Activated CD8-positive, alpha-beta memory T cell treated with anti-CD3 and anti-CD28 coated beads, Interleukin-2, amount 50 U/mL, for 1 hour (primary cell): ENCODE data around the gene LZTS3.
"Not testable (repeated sequence)": the region's sequence is repeated elsewhere in the genome, so short reads cannot be mapped to it uniquely, and the experiment has no call there.

ENCODE experiments used
- DNase-seq: peaks from one replicate; pipeline ENCODE4 v3.0.0-alpha.2; 2020; ENCODE audit errors: extremely low read depth

The LZTS3 gene

DNA sequence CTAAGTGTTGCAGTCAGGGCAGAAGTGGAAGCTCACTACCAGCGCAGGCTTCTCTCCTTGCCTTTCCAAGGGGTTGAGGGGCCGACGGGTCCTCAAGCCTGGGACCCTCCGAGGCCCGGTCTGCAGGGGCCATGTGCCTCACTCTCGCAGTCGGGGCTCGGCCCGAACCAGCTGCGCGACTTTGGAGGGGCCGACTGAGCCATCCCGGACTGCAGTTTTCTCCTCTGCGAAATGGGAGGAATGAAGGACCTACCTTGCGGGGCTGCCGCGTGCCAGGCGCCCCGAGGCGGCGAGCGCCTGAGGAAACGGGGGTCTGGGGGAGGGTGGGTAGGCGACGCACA, 5.6 kb downstream of the LZTS3 start:
- no peak for DNase-seq

DNA sequence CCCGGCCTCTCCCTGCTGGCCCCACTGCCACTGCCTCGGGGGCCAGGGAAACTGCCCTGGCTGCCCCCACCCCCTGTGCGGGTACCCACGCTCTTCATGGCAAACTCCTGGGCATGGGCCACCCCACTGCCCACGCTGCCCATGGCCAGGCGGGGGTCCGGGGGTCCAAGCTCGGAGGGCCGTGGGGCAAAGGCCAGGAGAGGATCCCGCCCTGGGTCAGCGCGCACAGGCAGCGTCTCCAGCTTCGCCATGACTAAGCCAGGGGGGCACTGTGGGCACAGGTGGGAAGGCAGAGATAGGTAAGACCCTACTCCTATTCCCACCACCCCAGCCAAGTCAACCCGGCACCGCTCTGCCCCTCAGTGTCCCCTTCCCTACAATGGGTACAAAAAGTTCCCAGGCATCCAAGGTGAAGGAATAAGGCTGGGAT, 6.4 kb downstream of the LZTS3 start:
- DNase-seq, result no peak

DNA sequence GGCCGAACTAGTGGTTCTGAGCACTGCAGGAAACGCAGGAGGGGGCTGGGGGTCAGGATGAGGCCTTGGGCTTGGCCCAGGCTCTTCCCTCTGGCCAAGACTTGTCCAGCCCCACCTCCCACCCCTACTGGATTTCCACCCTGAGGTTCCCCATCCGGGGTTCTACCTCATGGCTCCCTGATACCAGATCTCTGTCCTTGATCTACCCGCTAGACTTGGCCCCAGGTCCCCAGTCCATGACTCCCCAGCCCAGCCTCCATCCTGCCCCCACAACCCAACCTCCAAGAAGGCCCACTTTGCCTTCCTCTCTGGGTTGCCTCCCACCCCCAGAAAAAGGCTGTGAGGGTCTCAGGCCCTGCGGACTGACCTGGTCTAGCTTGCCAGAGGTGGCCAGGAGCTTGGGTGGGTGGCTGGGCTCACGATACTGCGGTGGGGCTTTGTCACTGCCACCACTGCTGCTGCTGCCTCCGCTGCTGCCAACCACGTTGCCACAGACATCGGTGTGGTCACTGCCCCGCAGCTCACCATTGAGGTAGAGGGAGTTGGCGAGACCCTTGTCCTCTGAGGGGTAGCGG, 6.9 kb downstream of the LZTS3 start:
- DNase-seq, result no peak

DNA sequence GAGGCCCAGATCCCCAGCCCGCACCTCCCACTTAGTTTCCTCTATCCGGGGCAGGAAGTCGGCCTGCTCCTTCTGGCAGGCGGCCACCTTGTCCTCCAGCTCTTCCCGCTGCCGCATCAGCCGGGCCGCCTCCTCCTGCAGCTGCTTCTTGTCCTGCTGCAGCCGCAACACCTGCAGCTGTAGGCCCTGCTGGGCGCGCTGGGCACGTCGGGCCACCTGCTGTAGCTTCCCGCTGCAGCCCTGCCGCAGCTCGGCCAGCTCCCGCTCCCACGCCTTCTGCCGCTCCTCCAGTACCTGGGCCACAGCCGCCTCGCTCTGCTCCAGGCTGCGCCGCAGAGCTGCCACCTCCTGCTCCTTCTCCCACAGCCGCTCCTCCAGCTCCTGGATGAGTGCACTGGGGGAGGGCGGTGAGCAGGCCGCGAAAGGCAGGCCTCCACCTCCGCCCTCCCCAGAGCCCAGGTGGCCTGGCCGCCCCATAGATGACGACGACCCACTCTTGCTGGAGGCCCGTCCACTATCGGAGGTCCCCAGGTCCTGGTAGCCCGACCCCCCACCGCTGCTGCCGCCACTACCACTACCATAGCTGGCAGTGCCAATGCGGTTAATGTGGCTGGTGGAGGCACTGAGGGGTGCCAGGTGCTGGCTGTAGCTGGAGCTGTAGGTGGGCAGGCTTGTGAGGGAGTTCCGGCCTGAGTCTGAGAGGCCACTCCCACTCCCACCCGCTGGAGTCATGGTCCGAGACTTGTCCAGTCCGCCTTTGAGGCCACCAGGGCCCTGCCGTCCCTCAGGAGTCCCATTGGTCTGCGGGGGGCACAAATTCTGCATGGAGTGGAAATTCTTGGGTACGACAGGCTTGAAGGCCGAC, 7.6 kb downstream of the LZTS3 start:
- no peak for DNase-seq

DNA sequence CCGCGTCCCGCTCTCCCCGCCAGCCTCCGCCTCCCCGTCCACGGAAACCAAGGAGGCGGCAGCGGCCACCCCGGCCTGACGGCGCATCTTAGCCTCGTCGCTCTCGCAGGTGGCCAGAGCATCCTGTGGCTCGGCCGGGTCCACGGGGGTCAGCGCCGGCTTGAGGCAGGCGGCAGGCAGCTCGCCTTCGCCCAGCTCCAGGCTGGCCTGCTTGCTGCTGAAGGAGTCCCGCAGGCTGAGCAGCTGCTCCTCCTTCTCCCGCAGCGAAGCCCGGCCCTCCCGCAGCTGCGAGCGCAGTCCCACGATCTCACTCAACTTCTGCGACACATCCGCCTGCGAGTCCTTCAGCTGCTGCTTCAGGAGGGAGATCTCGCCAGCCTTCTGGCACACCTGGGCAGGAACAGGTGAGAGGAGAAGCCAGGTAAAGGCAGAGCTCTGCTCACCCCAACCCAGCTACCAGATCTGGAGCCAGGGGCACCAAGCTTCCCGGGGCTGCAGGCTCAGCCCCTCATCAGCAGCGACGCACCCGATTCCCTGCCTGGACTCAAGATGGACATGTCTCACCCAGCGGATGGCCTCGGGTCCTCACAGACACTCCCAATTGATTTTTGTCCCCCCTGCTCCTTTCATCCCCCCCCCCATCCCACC, 8.5 kb downstream of the LZTS3 start:
- DNase-seq, result no peak

DNA sequence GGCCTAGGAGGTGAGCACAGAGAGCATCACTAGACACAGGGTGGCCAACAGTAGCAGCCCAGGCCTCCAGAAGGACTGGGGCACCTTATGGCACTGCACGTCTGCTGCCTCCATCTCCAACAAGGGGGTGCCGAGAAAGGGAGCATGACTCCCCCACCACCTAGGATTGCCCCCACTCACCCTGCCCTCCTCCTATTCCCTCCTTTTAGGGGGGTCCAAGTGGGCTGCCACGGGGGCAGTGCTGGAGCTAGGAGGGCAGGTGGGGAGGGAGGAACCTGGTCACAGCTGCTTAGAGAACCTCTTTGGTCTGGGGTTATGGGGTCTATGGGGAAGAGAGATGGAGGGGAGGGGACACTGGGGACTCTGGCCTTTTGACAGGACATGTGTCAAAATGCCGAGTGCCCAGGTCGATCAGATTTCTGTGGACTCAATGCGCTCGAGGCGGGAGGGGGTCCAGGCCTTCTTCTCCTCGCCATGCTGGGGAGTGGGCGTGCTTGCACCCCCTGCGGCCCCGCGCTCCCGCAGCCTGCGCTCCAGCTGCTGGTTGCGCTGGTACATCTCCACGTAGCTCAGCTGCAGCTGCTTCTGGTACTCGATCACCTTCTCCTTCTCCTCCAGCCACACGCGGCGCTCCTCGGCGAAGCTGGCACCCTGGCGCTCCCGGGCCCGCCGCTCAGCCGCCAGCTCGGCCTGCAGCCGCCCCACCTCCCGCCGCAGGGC, 9.1 kb downstream of the LZTS3 start:
- DNase-seq, result no peak

DNA sequence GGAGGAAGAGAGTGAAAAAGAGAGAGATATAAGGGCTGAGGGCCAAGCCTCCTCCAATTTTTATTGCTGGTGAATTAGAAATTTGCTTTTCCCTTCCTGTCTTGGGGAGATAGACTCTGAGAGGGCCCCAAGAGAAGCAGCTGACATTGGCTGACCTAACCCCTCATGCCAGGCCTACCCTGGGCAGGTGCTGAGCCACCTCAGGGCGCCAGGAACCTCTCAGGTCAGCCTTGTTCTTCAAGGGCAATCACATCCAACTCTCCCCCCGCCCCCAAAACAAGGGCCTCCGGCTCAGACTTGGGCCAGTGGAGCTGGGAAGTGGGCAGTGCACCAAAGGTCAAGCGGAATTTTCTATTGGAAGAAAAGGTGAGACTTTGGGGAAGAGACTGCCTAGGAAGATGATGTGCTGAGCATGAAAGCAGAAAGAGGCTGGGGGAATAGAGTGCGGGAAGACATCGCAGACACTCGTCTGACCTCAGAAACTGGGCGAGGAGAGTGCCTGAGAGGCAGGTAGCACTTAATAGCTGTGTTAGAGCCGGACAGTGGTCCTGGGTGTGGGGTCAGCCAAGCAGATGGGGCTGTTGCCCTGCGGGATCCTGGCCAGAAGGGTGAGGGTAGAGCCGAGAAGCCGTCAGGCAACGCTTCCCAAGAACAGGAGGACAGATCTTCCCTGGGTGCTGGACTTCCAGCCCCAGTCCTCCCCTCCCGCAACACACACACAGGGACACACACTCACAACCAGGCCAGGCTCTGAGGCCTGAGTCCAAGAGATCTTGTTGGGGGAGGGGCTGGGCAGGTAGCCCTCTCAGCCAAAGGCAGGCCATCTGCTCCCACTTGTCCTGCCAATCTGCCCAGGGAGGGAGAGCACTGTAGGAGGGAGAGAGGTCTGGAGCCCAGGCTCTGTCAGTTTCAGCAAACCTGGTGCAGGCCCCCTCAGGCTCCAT, 10.0 kb downstream of the LZTS3 start:
- DNase-seq, result no peak

DNA sequence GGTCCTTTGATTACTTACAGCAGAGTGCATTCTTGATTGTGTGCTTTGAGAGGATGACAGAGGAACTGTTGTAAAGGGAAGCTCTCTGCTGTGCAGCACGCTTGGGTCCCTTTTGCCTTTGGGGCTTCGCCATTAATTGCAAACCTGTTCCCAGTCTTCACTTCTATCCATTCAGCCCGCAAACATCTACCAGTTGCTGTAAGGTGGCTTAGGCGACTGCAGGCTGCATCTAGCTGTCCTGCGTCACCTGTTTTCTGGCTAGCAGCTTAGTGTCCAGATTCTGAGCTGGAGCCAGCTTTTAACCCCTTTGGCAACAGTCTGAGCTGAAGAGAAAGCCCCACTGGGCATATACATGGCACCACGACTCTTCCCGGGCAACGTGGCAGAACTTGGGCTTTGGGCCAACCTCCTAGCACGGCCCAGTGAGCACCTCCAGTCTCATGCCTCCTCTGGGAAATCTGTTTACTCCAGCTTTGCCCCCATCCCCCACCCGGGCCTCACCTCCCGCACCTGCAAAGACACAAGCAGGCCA, 11.2 kb downstream of the LZTS3 start:
- no peak for DNase-seq

DNA sequence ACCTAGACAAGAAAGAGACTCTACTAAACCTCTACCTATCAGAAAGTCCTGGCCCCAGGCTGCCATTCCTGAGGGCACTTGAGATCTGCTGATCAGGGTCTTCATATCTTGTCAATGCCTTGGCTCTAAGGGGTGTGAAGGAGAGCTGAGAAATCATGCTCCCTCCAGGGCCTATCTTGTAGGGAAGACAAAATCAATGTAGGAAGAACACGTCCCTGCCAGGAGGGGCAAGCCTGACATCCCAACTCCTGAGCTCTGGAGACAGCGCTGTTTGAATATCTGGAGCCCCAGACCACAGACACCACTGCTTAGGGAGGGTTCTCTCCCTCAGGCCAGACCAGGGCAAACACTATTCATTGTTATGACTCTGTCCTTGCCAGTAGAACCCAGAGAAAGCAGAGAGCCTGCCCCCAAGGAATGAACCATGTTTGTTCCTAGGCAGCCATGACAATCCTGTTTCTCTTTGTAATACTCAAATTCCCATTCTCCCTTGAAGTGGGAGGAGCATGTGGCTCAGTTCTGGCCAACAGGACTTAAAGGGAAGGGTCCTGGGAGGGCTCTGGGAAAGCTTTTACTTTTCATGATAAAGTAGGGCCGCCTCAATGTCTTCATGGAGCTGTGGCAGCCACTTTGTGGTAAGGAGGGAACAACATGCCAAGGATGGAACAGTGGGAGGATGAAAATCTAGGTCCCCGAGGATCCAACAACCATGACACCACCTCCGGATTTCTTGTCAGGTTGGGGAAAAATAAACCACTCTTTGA, 11.9 kb downstream of the LZTS3 start:
- DNase-seq, result no peak

DNA sequence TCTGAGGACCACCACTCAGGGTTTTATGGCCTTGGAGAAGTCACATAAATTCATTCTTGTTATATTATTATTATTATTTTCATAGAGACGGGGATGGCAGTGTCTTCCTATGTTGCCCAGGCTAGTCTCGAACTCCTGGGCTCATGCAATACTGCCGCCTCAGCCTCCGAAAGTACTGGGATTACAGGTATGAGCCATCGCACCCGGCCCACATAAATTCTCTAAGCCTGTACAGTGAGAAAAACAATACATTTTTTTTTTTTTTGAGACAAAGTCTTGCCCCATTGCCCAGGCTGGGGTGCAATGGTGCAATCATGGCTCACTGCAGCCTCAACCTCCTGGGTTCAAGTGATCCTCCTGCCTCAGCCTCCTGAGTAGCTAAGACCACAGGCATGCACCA, 12.9 kb downstream of the LZTS3 start:
- no peak for DNase-seq

DNA sequence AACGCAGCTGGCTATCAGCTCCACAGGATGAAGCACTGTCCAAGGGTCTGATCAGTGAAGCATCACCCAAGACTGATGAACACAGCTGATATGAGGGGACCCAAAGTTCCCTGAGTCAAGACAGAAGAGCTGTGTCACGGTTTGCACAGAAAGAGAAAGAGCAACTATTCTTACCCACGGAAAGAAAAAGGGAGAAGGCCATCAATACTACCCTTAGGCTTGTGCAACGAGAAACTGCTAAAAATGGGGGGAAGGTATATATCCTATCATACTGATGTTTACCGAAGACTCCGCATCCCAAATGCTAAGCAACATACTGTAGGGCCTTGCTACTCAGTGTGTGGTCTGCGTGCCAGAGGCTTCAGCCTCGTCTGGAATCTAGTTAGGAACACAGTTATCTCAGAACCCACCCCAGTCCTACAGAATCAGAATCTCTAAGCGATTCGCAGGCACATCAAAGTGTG, 14.3 kb downstream of the LZTS3 start:
- DNase-seq, result no peak

DNA sequence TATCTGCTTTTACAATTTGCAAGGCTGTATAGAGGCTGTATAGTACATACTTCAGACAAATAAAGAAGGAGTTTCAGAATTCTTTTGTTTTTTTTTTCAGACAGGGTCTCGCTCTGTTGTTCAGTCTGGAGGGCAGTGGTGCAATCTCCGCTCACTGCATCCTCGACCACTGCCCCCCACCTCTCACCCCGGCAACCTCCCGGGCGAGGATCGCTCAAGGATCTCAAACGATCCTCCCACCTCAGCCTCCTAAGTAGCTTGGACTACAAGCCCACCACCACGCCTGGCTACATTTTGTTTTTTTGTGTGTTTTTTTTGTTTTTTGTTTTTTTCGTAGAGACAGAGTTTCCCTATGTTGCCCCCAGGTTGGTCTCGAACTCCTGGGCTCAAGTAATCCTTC, 15.5 kb downstream of the LZTS3 start:
- no peak for DNase-seq

DNA sequence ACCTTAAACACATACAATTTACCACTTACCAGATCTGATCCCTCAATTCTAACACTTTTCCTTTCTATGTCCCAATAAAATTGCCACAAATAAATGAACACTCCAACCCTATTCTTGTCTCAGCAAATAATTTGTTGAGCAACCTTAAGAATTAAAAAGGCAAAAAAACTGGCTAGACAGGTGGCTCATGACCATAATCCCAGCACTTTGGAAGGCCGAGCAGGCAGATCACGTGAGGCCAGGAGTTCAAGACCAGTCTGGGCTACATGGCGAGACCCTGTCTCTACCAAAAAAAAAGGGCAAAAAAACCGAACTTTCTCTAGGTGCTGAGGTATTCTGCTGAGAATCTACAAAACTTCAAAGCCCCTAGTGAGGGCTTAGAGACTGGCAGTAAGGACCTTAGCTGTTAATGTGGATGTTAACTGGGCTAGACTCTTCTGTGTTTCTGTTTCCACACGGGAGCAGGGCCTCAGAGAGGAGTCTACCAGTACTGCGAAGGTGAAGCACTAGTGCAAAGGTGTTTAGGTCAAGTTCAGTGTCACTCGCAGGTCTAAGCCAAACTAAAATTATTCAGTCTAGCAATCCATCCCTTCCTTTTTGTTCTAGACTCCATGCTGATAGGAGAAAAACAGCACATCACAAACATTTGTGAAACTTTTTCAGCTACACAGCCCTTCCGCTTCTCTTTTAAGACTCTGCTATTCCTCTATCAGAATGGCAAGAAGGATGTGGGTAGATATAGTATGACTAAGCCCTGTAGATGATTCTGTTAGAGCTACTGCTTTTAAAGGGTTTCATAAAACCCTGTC, 16.3 kb downstream of the LZTS3 start:
- no peak for DNase-seq

DNA sequence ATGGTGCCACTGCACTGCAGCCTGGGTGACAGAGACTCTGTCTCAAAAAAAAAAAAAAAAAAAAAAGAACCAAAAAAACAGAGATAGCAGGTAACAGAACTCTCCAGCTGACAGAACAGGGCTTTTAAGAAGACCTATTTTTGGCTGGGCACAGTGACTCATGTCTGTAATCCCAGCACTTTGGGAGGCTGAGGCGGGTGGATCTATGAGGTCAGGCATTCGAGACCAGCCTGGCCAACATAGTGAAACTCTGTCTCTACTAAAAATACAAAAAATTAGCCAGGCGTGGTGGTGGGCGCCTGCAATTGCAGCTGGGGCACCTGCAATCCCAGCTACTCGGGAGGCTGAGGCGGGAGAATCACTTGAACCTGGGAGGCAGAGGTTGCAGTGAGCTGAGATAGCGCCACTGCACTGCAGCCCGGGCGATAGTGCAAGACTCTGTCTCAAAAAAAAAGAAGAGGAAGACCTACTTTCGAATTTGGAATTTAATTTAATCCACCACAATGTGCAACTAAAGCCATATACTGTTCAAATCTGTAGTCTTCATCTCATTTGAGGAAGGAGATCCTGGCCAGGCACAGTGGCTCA, 21.2 kb downstream of the LZTS3 start:
- not testable (repeated sequence) for DNase-seq

DNA sequence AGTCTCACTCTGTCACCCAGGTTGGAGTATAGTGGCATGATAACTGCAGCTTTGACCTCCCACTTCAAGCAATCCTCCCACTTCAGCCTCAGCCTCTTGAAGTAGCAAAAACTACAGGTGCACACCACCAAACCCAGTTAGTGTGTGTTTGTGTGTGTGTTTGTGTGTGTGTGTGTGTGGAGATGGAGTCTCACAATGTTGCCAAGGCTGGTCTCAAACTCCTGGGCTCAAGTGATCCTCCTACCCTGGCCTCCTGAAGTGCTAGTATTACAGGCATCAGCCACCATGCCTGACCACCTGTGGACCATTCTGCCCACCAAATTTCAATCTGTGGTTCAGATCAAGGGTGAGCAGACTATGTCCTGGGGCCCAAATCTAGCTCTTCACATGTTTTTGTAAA, 22.4 kb downstream of the LZTS3 start:
- DNase-seq, result no peak

DNA sequence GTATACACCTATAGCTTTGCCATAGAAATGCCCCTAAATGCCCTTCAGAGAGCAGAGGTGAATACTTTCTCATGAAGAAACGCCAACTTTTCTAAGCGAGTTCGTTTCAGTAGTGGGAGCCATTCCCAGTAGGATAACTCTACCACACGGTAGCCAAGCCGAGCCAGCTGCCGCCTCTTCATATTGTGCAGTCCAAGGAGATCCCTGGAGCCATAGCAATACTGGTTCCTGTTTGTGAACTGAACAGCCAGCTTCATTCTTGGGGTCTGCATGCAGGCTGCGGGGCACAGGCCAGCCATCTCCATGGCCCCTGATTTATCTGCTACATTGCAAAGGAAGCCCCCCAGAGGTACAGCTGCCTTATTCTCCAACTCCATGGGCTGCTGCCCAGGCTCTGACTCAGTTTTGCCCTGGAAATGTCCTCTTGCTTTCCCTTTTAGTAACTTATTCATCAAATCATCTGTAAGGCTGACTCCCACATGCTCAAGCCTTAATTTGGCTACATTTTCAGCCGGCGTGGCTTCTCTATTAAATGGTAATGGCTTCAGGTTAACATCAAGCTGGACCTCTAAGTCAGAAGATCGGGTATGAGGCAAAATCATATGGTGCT, 26.5 kb downstream of the LZTS3 start:
- DNase-seq, result no peak

DNA sequence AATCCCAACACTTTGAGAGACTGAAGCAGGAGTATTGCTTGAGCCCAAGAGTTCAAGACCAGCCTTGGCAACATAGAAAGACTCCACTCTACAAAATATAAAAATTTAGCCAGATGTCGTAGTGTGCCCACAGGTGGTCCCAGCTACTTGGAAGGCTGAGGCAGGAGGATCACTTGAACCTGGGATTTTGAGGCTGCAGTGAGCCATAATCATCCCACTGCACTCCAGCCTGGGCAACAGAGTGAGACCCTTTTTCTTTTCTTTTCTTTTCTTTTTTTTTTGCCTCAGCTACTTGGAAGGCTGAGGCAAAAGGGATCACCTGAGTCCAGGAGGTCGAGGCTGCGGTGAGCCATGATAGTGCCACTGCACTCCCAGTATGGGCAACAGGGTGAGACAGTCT, 31.6 kb downstream of the LZTS3 start:
- DNase-seq, result no peak

DNA sequence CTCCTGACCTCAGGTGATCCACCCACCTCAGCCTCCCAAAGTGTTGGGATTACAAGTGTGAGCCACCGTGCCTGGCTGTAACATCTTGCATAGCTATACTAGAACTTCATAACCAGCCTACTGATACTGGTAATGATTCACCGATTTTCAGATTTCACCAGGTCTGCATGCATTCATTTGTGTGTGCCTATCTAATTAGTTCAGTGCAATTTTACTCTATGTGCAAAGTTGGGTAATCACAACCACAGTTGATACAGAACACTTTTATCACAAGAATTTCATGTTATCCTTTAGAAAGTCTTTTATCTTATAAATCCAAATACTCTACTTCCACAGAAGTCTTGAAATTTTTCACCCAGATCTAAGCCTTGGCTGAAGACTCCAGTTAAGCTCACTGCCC, 35.9 kb downstream of the LZTS3 start:
- no peak for DNase-seq
